Measurements from ENCODE around the gene TSPAN18. TPM values are rescaled to one million over a fixed set of nuclear protein-coding genes. Genes with fewer than 3 reads are reported as not detected.
A peak's percentile ranks its signal among the peaks of the same experiment; 100 is the strongest.

TSPAN18 gene
- total and polyA plus RNA-seq, 2 of the 8 experiments (the other 6 are each of a cell fraction or from before 2014, with no cell fraction given) = 5.2 to 10.2 TPM

GRCh38 chr11:44928816-44929215 lies 202.1 kb downstream of the TSPAN18 start:
- H4K8ac ChIP-seq (ENCODE audit: extremely low read depth, insufficient read depth, low read length) = no peak overlapping the region
- no peak for DNase-seq (ENCODE audit: low read depth in 1 of 2, low spot score in 2 of 2)
- no peaks in the 10 kb centered on the region for H3K79me1 ChIP-seq (ENCODE audit: low read depth, low read length)
- H2BK15ac ChIP-seq (ENCODE audit: low read length) = no peak overlapping the region
- H3K4me1 ChIP-seq (replicated peaks in 1 of 4; ENCODE audit: control insufficient read depth in 3 of 4, insufficient read depth in 4 of 4, low read length in 3 of 4) = peaks cover 0 to 18% (median 13%) of the 10 kb centered on the region in 4 experiments; a peak in 6 of 7 replicates
- no peak for TF ChIP-seq CTBP2 (IDR thresholded peaks at IDR 0.05; ENCODE audit: borderline replicate concordance, insufficient read depth, insufficient read length, low read length)
- TF ChIP-seq SIX5 (IDR thresholded peaks at IDR 0.05; ENCODE audit: low read depth, low read length) = no peak
- TF ChIP-seq EZH2 (IDR thresholded peaks at IDR 0.05; ENCODE audit: low read depth, low read length, severe bottlenecking) = no peak
- no peak for TF ChIP-seq KDM1A (IDR thresholded peaks at IDR 0.05; ENCODE audit: borderline replicate concordance, low read length)
- no peak for TF ChIP-seq BACH1 (IDR thresholded peaks at IDR 0.05; ENCODE audit: low read length)
- TF ChIP-seq E2F6 (IDR thresholded peaks at IDR 0.05) = 0 out of 2 replicates have a peak, but pooled peaks have one; percentile 17
- no peak for TF ChIP-seq RFX5 (IDR thresholded peaks at IDR 0.05; ENCODE audit: borderline replicate concordance, low read depth, low read length)
- peak; percentile 95 for TF ChIP-seq TEAD4 (IDR thresholded peaks at IDR 0.05; ENCODE audit: low read depth, low read length)
- H2BK20ac ChIP-seq (ENCODE audit: low read length) = no peak overlapping the region
- CTCF ChIA-PET (ENCODE audit: partially characterized antibody) = interaction anchor here (0.8 to 24.5 kb wide), 15 partner anchors 10 to 565 kb away, joined by 3 to 1347 read pairs (median 18); no protein-coding TSS in a partner anchor
- H3K9ac ChIP-seq (replicated peaks in 1 of 4; ENCODE audit: extremely low read depth in 1 of 4, low read depth in 3 of 4, low read length in 3 of 4) = no peak overlapping the region
- POLR2A ChIA-PET (ENCODE audit: partially characterized antibody) = interaction anchor here (1.1 to 4.2 kb wide), 10 partner anchors 9 to 365 kb away, joined by 3 to 19 read pairs (median 4); no protein-coding TSS in a partner anchor
- H3K18ac ChIP-seq (ENCODE audit: extremely low read depth, low read length) = no peak overlapping the region; the same call in 1 of the 2 replicates
- no peak overlapping the region for H3K27ac ChIP-seq (ENCODE audit: low read depth, low read length)
- H2BK5ac ChIP-seq (ENCODE audit: low read depth, low read length) = no peak overlapping the region
- no peak overlapping the region for H3K14ac ChIP-seq (ENCODE audit: insufficient read length)
- no peaks in the 10 kb centered on the region for H3K36me3 ChIP-seq (ENCODE audit: control insufficient read depth in 2 of 4, insufficient read depth in 4 of 4, low read length in 3 of 4)
- H3K56ac ChIP-seq (replicated peaks; ENCODE audit: insufficient read length, low read depth, low read length) = no peak overlapping the region
- H3K23ac ChIP-seq (ENCODE audit: insufficient read length) = no peak overlapping the region
- H2AK5ac ChIP-seq (ENCODE audit: low read depth, low read length) = 0 out of 2 replicates have a peak overlapping the region, but pooled peaks have one; percentile 55
- no peaks in the 10 kb centered on the region for H3K23me2 ChIP-seq (ENCODE audit: low read depth, low read length)
- no peak overlapping the region for H2AFZ ChIP-seq (ENCODE audit: low read length)
- no peak for FAIRE-seq
- peak overlapping the region in 1 of 2 experiments; percentile 6; a peak in 2 of 4 replicates for H3K4me2 ChIP-seq (ENCODE audit: insufficient read depth in 1 of 2, low read depth in 2 of 2, low read length in 2 of 2)
- WGBS, 2 experiments (ENCODE audit: extremely low coverage in 1 of 2, insufficient coverage in 1 of 2, insufficient read length in 1 of 2, insufficient replicate concordance in 2 of 2, low coverage in 1 of 2, low lambda C conversion rate in 2 of 2, missing lambda C conversion rate in 1 of 2) = 74% methylated on average over 4 of the region's 4 CpGs; no CpG with 5 or more reads in 1 of the 2 experiments
- no peaks in the 10 kb centered on the region for H3K79me2 ChIP-seq (ENCODE audit: control insufficient read depth in 1 of 2, insufficient read depth in 2 of 2, low read length in 2 of 2)
- H2BK12ac ChIP-seq (ENCODE audit: low read depth, low read length) = no peak overlapping the region
- H4K91ac ChIP-seq (replicated peaks; ENCODE audit: insufficient read length, low read length) = no peak overlapping the region
- H3K27me3 ChIP-seq (replicated peaks in 1 of 4; ENCODE audit: control insufficient read depth in 3 of 4, extremely low read depth in 1 of 4, insufficient read depth in 3 of 4, low read length in 3 of 4) = no peaks in the 10 kb centered on the region
- H3K4ac ChIP-seq (replicated peaks; ENCODE audit: insufficient read length, low read depth, low read length) = no peak overlapping the region
- no peaks in the 10 kb centered on the region for H3K9me3 ChIP-seq (ENCODE audit: insufficient read depth in 2 of 2, low read depth in 1 of 2, low read length in 1 of 2)
- no peak overlapping the region for H4K5ac ChIP-seq (ENCODE audit: insufficient read length, low read depth, low read length)
- no peak overlapping the region for H3K4me3 ChIP-seq (ENCODE audit: extremely low read depth in 1 of 4, insufficient read depth in 2 of 4, low read depth in 3 of 4, low read length in 4 of 4)
- no peaks in the 10 kb centered on the region for H4K20me1 ChIP-seq (replicated peaks in 1 of 2; ENCODE audit: control insufficient read depth in 1 of 2, insufficient read depth in 2 of 2, low read length in 2 of 2)
- H2BK120ac ChIP-seq (replicated peaks; ENCODE audit: low read depth, low read length) = no peak overlapping the region
